OCI-LY1 (cell line): ENCODE data around the gene YEATS2.

ENCODE experiments used
- EZH2 ChIP-seq: fragments of 200-600 bp; sonication (generic), shearing (Covaris generic); IDR thresholded peaks from 2 replicates; pipeline ENCODE4 v1.8.0; 2017; ENCODE audit warnings: borderline replicate concordance, mixed run types, mild to moderate bottlenecking, antibody characterized with exemption, low read length, moderate library complexity, mixed read lengths
- TF ChIP-seq, protein P1 (sequence below): fragments of 200-600 bp; sonication (generic), shearing (Covaris generic); IDR thresholded peaks from 2 replicates; pipeline ENCODE4 v1.5.1; 2017; ENCODE audit warnings: mild to moderate bottlenecking, antibody characterized with exemption, low read length, moderate library complexity, mixed read lengths

DNA sequence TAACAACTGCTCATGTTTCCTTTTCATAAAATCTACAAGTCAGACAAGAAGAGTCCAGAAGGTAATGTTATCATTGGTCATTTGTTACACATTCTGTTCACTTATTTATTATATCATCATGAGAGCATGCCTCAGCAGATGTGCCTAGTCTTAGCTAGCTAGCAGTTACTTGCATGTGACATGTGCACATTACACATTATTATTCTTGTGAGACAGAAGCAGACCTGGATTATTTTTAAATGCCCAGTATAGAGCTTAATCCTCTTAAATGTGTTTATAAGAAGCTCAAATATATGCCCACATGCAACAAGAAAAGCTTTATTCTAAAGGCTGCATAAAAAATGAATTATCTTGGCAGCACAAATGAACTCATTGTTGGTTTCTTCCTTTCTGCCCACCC lies 12.6 kb downstream of the YEATS2 start:
- TF ChIP-seq, protein P1, sequence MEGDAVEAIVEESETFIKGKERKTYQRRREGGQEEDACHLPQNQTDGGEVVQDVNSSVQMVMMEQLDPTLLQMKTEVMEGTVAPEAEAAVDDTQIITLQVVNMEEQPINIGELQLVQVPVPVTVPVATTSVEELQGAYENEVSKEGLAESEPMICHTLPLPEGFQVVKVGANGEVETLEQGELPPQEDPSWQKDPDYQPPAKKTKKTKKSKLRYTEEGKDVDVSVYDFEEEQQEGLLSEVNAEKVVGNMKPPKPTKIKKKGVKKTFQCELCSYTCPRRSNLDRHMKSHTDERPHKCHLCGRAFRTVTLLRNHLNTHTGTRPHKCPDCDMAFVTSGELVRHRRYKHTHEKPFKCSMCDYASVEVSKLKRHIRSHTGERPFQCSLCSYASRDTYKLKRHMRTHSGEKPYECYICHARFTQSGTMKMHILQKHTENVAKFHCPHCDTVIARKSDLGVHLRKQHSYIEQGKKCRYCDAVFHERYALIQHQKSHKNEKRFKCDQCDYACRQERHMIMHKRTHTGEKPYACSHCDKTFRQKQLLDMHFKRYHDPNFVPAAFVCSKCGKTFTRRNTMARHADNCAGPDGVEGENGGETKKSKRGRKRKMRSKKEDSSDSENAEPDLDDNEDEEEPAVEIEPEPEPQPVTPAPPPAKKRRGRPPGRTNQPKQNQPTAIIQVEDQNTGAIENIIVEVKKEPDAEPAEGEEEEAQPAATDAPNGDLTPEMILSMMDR = no peak
- no peak for TF ChIP-seq EZH2
